Cardiac muscle cell (in vitro differentiated cells and primary cell): Measurements from ENCODE around the gene CAPN5. TPM values are rescaled to one million over a fixed set of nuclear protein-coding genes. Genes with fewer than 3 reads are reported as not detected.

Experiments
- DNase-seq, 2 donors: peaks; one replicate each; pipeline versions ENCODE4 v3.0.0 to v3.0.0-alpha.2; 2010 to 2017; ENCODE audit warnings: low read depth in 1 of 2, low spot score in 1 of 2
- H3K27ac ChIP-seq: fragments of 200-600 bp; sonication (generic); 2 replicates; pipeline ENCODE4 v1.5.1; 2016
- H3K27me3 ChIP-seq: fragments of 200-600 bp; sonication (generic); 2 replicates; pipeline ENCODE4 v1.6.0; 2016; ENCODE audit warnings: control low read depth
- H3K36me3 ChIP-seq: fragments of 200-600 bp; sonication (generic); 2 replicates; pipeline ENCODE4 v1.5.1; 2016; ENCODE audit warnings: control low read depth
- H3K4me1 ChIP-seq: fragments of 200-600 bp; sonication (generic); 2 replicates; pipeline ENCODE4 v1.8.1; 2017; ENCODE audit warnings: low read depth, mild to moderate bottlenecking, mixed run types
- H3K4me3 ChIP-seq: fragments of 200-600 bp; sonication (generic); 2 replicates; pipeline ENCODE4 v1.5.1; 2016; ENCODE audit warnings: mild to moderate bottlenecking
- H3K9me3 ChIP-seq: fragments of 200-600 bp; sonication (generic); 2 replicates; pipeline ENCODE4 v1.5.1; 2017; ENCODE audit warnings: low read depth, mild to moderate bottlenecking, control low read depth
- CTCF ChIP-seq: IDR thresholded peaks from 2 replicates; pipeline ENCODE4 v1.5.1; 2012; ENCODE audit warnings: low read depth, mild to moderate bottlenecking, low read length
- polyA plus RNA-seq: library from polyadenylated mRNA; unstranded; fragments of >200 nt; fragmentation: Nextera tagmentation; extraction: Ambion mirVana; gene quantifications from 2 replicates; pipeline ENCODE4 v1.2.1, GENCODE V29; 2016
- total RNA-seq: library from RNA; depleted of rRNA; stranded (reverse); fragments of >200 nt; gene quantifications from 2 replicates; pipeline ENCODE4 v1.2.3, GENCODE V29; 2016

The CAPN5 gene
- total and polyA plus RNA-seq, 2 experiments from 2014 or later, result 9.8 to 10.0 TPM

GRCh38 chr11:77079666-77080065 lies 12.9 kb downstream of the CAPN5 start:
- DNase-seq, result no peak
- H3K27ac ChIP-seq, result no peak overlapping the region
- no peaks in the 10 kb centered on the region for H3K36me3 ChIP-seq

GRCh38 chr11:77080643-77081210 lies 14.0 kb downstream of the CAPN5 start:
- Histone ChIP-seq H3K27me3 (no peaks in the 10 kb centered on the region), H3K9me3 (no peaks in the 10 kb centered on the region), H3K36me3 (no peaks in the 10 kb centered on the region), H3K4me1 (no peaks in the 10 kb centered on the region), H3K4me3 (no peak overlapping the region), H3K27ac (no peak overlapping the region)
- peak in 1 of 2 donors; percentile 49 for DNase-seq
- TF ChIP-seq CTCF, result no peak

More at GRCh38 chr11:77079666-77080065, 12.9 kb downstream of the CAPN5 start:
- Histone ChIP-seq H3K9me3 (no peaks in the 10 kb centered on the region), H3K4me1 (no peaks in the 10 kb centered on the region), H3K4me3 (no peak overlapping the region), H3K27me3 (no peaks in the 10 kb centered on the region)
- no peak for TF ChIP-seq CTCF

- Histone ChIP-seq H3K27ac (no peak overlapping the region), H3K4me3 (no peak overlapping the region), H3K9me3 (no peaks in the 10 kb centered on the region), H3K36me3 (no peaks in the 10 kb centered on the region), H3K27me3 (no peaks in the 10 kb centered on the region), H3K4me1 (no peaks in the 10 kb centered on the region)
- TF ChIP-seq CTCF, result no peak
- DNase-seq, result no peak
Measured at GRCh38 chr11:77081381-77081851, 14.6 kb downstream of the CAPN5 start.

- no peaks in the 10 kb centered on the region for H3K9me3 ChIP-seq
- no peaks in the 10 kb centered on the region for H3K36me3 ChIP-seq
- no peaks in the 10 kb centered on the region for H3K27me3 ChIP-seq
- no peak for DNase-seq
- H3K27ac ChIP-seq, result no peak overlapping the region
- TF ChIP-seq CTCF, result no peak
- no peaks in the 10 kb centered on the region for H3K4me1 ChIP-seq
- no peak overlapping the region for H3K4me3 ChIP-seq
Measured at GRCh38 chr11:77081976-77082836, 15.4 kb downstream of the CAPN5 start.

GRCh38 chr11:77082838-77083565 lies 16.2 kb downstream of the CAPN5 start:
- no peak overlapping the region for H3K4me3 ChIP-seq
- H3K27ac ChIP-seq, result no peak overlapping the region
- DNase-seq, result peak in 1 of 2 donors; percentile 82
- TF ChIP-seq CTCF, result no peak
- H3K4me1 ChIP-seq, result no peaks in the 10 kb centered on the region
- H3K9me3 ChIP-seq, result no peaks in the 10 kb centered on the region
- no peaks in the 10 kb centered on the region for H3K27me3 ChIP-seq
- no peaks in the 10 kb centered on the region for H3K36me3 ChIP-seq
